ENCODE data around the gene SLC22A6. TPM values are rescaled to one million over a fixed set of nuclear protein-coding genes. Genes with fewer than 3 reads are reported as not detected.

Gene SLC22A6
- total RNA-seq, 1 experiment from 2014 or later, result not detected

DNA sequence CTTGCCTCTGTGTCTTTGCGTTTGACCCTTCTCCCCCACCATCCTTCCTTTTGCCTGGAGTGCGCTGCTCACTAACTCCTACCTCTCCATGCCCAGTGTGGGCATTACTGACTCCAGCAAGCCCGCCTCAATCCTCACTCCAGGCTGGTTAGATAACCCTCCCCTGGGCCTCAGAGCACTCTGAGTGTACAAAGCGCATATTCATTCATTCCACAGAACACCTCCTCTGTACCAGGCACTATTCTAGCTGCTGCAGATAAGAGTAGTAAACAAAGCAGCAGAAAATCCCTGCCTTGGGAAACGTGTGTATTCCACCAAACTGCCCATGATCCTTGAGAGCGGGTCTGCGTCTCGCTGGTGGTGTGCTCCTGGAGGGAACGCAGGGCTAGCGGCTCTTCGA, 27.7 kb upstream of the SLC22A6 start:
- TF ChIP-seq CTCF (IDR thresholded peaks at IDR 0.05; ENCODE audit: unreplicated experiment), result no peak
- H3K36me3 Mint-ChIP-seq (ENCODE audit: insufficient read depth, unreplicated experiment), result no peaks in the 10 kb centered on the region
- H3K27me3 Mint-ChIP-seq (ENCODE audit: insufficient read depth, unreplicated experiment), result peaks cover 53% of the 10 kb centered on the region
- BruUV-seq (replicated peaks), result no TSS peak
- no peaks in the 10 kb centered on the region for H3K4me1 Mint-ChIP-seq (ENCODE audit: insufficient read depth, unreplicated experiment)
- intact Hi-C loops (cut with micrococcal nuclease), result no loop called here
- no peak overlapping the region for H3K4me3 Mint-ChIP-seq (ENCODE audit: unreplicated experiment)
- no peaks in the 10 kb centered on the region for H3K9me3 Mint-ChIP-seq (ENCODE audit: unreplicated experiment)
- DNase-seq (ENCODE audit: unreplicated experiment), result no peak
- no peak overlapping the region for H3K27ac Mint-ChIP-seq (ENCODE audit: low read depth, unreplicated experiment)
- ChIA-PET CTCF (interaction anchor here (0.5 to 8.5 kb wide), 3 partner anchors 10 to 200 kb away, joined by 3 to 74 read pairs (median 8); no protein-coding TSS in a partner anchor), POLR2A (no interaction called here)

- Mint-ChIP-seq H3K27me3 (ENCODE audit: insufficient read depth, unreplicated experiment) (peaks cover 53% of the 10 kb centered on the region), H3K4me1 (ENCODE audit: insufficient read depth, unreplicated experiment) (no peaks in the 10 kb centered on the region), H3K4me3 (ENCODE audit: unreplicated experiment) (no peak overlapping the region), H3K9me3 (ENCODE audit: unreplicated experiment) (no peaks in the 10 kb centered on the region), H3K27ac (ENCODE audit: low read depth, unreplicated experiment) (no peak overlapping the region), H3K36me3 (ENCODE audit: insufficient read depth, unreplicated experiment) (no peaks in the 10 kb centered on the region)
- BruUV-seq (replicated peaks), result no TSS peak
- ChIA-PET POLR2A (no interaction called here), CTCF (interaction anchor here (2.0 to 8.5 kb wide), 2 partner anchors 11 to 105 kb away, joined by 8 to 74 read pairs; no protein-coding TSS in a partner anchor)
- intact Hi-C loops (cut with micrococcal nuclease), result no loop called here
- no peak for TF ChIP-seq CTCF (IDR thresholded peaks at IDR 0.05; ENCODE audit: unreplicated experiment)
- DNase-seq (ENCODE audit: unreplicated experiment), result no peak
These were observed 26.2 kb upstream of the SLC22A6 start for GRCh38 chr11:63010934-63011439.

DNA sequence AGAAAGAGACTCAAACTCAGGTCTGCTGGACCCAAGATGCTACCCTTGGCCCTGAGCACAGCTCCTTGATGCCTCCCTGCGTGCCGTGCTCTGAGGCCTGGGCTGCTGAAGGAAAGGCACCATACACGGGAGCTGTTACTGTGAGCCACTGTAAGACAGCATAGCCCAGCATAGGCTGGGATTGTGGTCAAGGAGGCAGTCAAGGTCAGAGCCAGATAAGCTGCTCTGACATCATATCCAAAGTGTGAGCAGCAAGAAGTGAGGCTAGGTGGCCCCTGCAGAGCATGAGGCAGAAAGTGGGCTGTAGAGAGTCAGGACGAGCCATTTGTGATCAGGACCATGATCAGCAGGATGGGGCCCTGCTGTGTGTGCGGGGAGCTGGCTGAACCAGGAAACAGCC, 23.2 kb upstream of the SLC22A6 start:
- Mint-ChIP-seq H3K36me3 (ENCODE audit: insufficient read depth, unreplicated experiment) (no peaks in the 10 kb centered on the region), H3K27me3 (ENCODE audit: insufficient read depth, unreplicated experiment) (peaks cover 50% of the 10 kb centered on the region), H3K4me3 (ENCODE audit: unreplicated experiment) (no peak overlapping the region), H3K9me3 (ENCODE audit: unreplicated experiment) (no peaks in the 10 kb centered on the region), H3K4me1 (ENCODE audit: insufficient read depth, unreplicated experiment) (no peaks in the 10 kb centered on the region), H3K27ac (ENCODE audit: low read depth, unreplicated experiment) (no peak overlapping the region)
- DNase-seq (ENCODE audit: unreplicated experiment), result no peak
- no TSS peak for BruUV-seq (replicated peaks)
- CTCF ChIA-PET, result interaction anchor here (0.6 to 8.5 kb wide), 6 partner anchors 14 to 114 kb away, joined by 3 to 74 read pairs (median 4); no protein-coding TSS in a partner anchor
- POLR2A ChIA-PET, result no interaction called here
- intact Hi-C loops (cut with micrococcal nuclease), result no loop called here
- no peak for TF ChIP-seq CTCF (IDR thresholded peaks at IDR 0.05; ENCODE audit: unreplicated experiment)

- Mint-ChIP-seq H3K36me3 (ENCODE audit: insufficient read depth, unreplicated experiment) (no peaks in the 10 kb centered on the region), H3K27ac (ENCODE audit: low read depth, unreplicated experiment) (no peak overlapping the region), H3K27me3 (ENCODE audit: insufficient read depth, unreplicated experiment) (peaks cover 36% of the 10 kb centered on the region), H3K9me3 (ENCODE audit: unreplicated experiment) (no peaks in the 10 kb centered on the region), H3K4me1 (ENCODE audit: insufficient read depth, unreplicated experiment) (no peaks in the 10 kb centered on the region), H3K4me3 (ENCODE audit: unreplicated experiment) (no peak overlapping the region)
- BruUV-seq (replicated peaks), result no TSS peak
- intact Hi-C loops (cut with micrococcal nuclease), result no loop called here
- no peak for TF ChIP-seq CTCF (IDR thresholded peaks at IDR 0.05; ENCODE audit: unreplicated experiment)
- POLR2A ChIA-PET, result interaction anchor here (0.7 kb wide), 1 partner anchor 273 kb away, joined by 3 read pairs; no protein-coding TSS in a partner anchor
- DNase-seq (ENCODE audit: unreplicated experiment), result no peak
- CTCF ChIA-PET, result interaction anchor here (1.0 to 2.4 kb wide), 3 partner anchors 22 to 26 kb away, joined by 3 to 12 read pairs (median 4); no protein-coding TSS in a partner anchor
These were observed 16.7 kb upstream of the SLC22A6 start for GRCh38 chr11:63001456-63001855.
